IMR-90 (cell line): Measurements from ENCODE around the gene LGI2. TPM values are rescaled to one million over a fixed set of nuclear protein-coding genes. Genes with fewer than 3 reads are reported as not detected.

Experiments used
- ATAC-seq: fragments of 200-7000 bp; cut with Tn5 transposase; 2 replicates; pipeline ENCODE4 v1.9.1; 2020; ENCODE audit warnings: low read depth, mild to moderate bottlenecking, moderate library complexity
- Bru-seq: library from RNA; stranded (reverse); fragments of 400-500 nt; gene quantifications from one replicate; lab custom pipeline; 2021; lab: Mats Ljungman, UMichigan
- BruChase-seq, 2 experiments: library from RNA; stranded (reverse); fragments of 400-500 nt; gene quantifications; one replicate each; lab custom pipeline; 2021; lab: Mats Ljungman, UMichigan
- BruUV-seq: library from RNA; stranded (reverse); fragments of 400-500 nt; replicated peaks from 2 replicates; lab custom pipeline; 2021; lab: Mats Ljungman, UMichigan
- CTCF ChIA-PET: fragments of 300-600 bp; formaldehyde crosslinking; extraction: SDS; loops from one replicate; lab custom pipeline; 2021; ENCODE audit warnings: antibody characterized with exemption; lab: Yijun Ruan, JAX
- POLR2A ChIA-PET: fragments of 300-600 bp; sonication (Branson Sonifier 250); formaldehyde crosslinking; loops from one replicate; lab custom pipeline; 2022; ENCODE audit warnings: antibody characterized with exemption; ENCODE audit not compliant: unreplicated experiment; lab: Charles Lee
- DNase-seq: peaks from one replicate; pipeline ENCODE4 v3.0.0; 2013
- H2AFZ ChIP-seq: replicated peaks from 2 replicates; pipeline ENCODE3; 2013; ENCODE audit warnings: low read length, mild to moderate bottlenecking; ENCODE audit not compliant: poor library complexity
- H2AK5ac ChIP-seq: 2 replicates; pipeline ENCODE4 v1.6.1; 2013; ENCODE audit warnings: low read depth, low read length, inconsistent platforms
- H2AK9ac ChIP-seq: replicated peaks from 2 replicates; pipeline ENCODE3; 2013; ENCODE audit warnings: mild to moderate bottlenecking, low read depth, low read length, moderate library complexity; ENCODE audit not compliant: poor library complexity
- H2BK120ac ChIP-seq: 2 replicates; pipeline ENCODE4 v1.6.1; 2013; ENCODE audit warnings: low read depth, low read length, inconsistent platforms
- H2BK15ac ChIP-seq: 3 replicates; pipeline ENCODE4 v1.6.1; 2013; ENCODE audit warnings: low read depth, low read length, inconsistent platforms
- H2BK20ac ChIP-seq: 2 replicates; pipeline ENCODE4 v1.6.1; 2013; ENCODE audit warnings: low read depth, mild to moderate bottlenecking, inconsistent platforms, low read length, moderate library complexity
- H2BK5ac ChIP-seq: 2 replicates; pipeline ENCODE4 v1.6.1; 2013; ENCODE audit warnings: mild to moderate bottlenecking, low read depth, low read length, inconsistent platforms; ENCODE audit not compliant: poor library complexity, severe bottlenecking
- H3K14ac ChIP-seq: replicated peaks from 2 replicates; pipeline ENCODE4 v1.6.1; 2013; ENCODE audit warnings: low read depth, low read length, inconsistent platforms
- H3K18ac ChIP-seq: 2 replicates; pipeline ENCODE4 v1.6.1; 2013; ENCODE audit warnings: low read depth, low read length, control low read depth
- H3K23ac ChIP-seq: 2 replicates; pipeline ENCODE4 v1.6.1; 2013; ENCODE audit warnings: low read depth, low read length, inconsistent platforms
- H3K27ac ChIP-seq: 2 replicates; pipeline ENCODE4 v1.5.1; 2013; ENCODE audit warnings: mild to moderate bottlenecking, control low read depth, low read length; ENCODE audit not compliant: insufficient read depth
- H3K27me3 ChIP-seq: 2 replicates; pipeline ENCODE4 v1.6.1; 2013; ENCODE audit warnings: low read length; ENCODE audit not compliant: control insufficient read depth, insufficient read depth
- H3K36me3 ChIP-seq: 2 replicates; pipeline ENCODE4 v1.6.1; 2013; ENCODE audit warnings: low read length, mixed read lengths; ENCODE audit not compliant: control insufficient read depth, insufficient read depth
- H3K4ac ChIP-seq: 2 replicates; pipeline ENCODE4 v1.6.1; 2013; ENCODE audit warnings: low read depth, low read length, inconsistent platforms
- H3K4me1 ChIP-seq: 2 replicates; pipeline ENCODE4 v1.6.1; 2013; ENCODE audit warnings: low read length, mixed read lengths; ENCODE audit not compliant: control insufficient read depth, insufficient read depth
- H3K4me2 ChIP-seq: 2 replicates; pipeline ENCODE4 v1.6.1; 2013; ENCODE audit warnings: low read depth, mild to moderate bottlenecking, control low read depth, low read length, moderate library complexity
- H3K4me3 ChIP-seq: 2 replicates; pipeline ENCODE4 v1.5.1; 2013; ENCODE audit warnings: low read depth, mild to moderate bottlenecking, control low read depth, low read length, moderate library complexity; ENCODE audit not compliant: insufficient read depth
- H3K56ac ChIP-seq: 2 replicates; pipeline ENCODE4 v1.6.1; 2013; ENCODE audit warnings: low read length, inconsistent platforms; ENCODE audit not compliant: insufficient read depth; ENCODE audit errors: extremely low read depth
- H3K79me1 ChIP-seq, 2 experiments: 2 replicates each; pipeline ENCODE4 v1.6.1; 2013; ENCODE audit warnings: low read length in 2 of 2, inconsistent platforms in 1 of 2, low read depth in 1 of 2
- H3K9ac ChIP-seq: 2 replicates; pipeline ENCODE4 v1.6.1; 2013; ENCODE audit warnings: low read depth, low read length, control low read depth
- H3K9me1 ChIP-seq: 2 replicates; pipeline ENCODE4 v1.6.1; 2013; ENCODE audit warnings: low read length, inconsistent platforms; ENCODE audit not compliant: insufficient read depth
- H3K9me3 ChIP-seq: 2 replicates; pipeline ENCODE4 v1.6.1; 2013; ENCODE audit warnings: low read length; ENCODE audit not compliant: control insufficient read depth, insufficient read depth
- H4K20me1 ChIP-seq: 2 replicates; pipeline ENCODE4 v1.6.1; 2013; ENCODE audit warnings: low read length, inconsistent platforms; ENCODE audit not compliant: insufficient read depth
- H4K5ac ChIP-seq: 2 replicates; pipeline ENCODE4 v1.6.1; 2013; ENCODE audit warnings: mild to moderate bottlenecking, low read depth, low read length, control low read depth
- H4K8ac ChIP-seq, 2 experiments: 2 replicates each; pipeline ENCODE4 v1.6.1; 2013; ENCODE audit warnings: low read depth in 2 of 2, low read length in 2 of 2, control low read depth in 1 of 2, inconsistent platforms in 1 of 2
- H4K91ac ChIP-seq: 2 replicates; pipeline ENCODE4 v1.6.1; 2013; ENCODE audit warnings: low read depth, low read length, inconsistent platforms; ENCODE audit not compliant: insufficient read depth
- BHLHE40 ChIP-seq: fragments of 150-350 bp; IDR thresholded peaks from 2 replicates; pipeline ENCODE4 v1.6.1; 2016; ENCODE audit warnings: mild to moderate bottlenecking, low read depth, low read length
- CEBPB ChIP-seq: IDR thresholded peaks from 2 replicates; pipeline ENCODE4 v1.6.1; 2012; ENCODE audit warnings: low read depth, low read length, improper control_type of control experiment
- CHD1 ChIP-seq: IDR thresholded peaks from 2 replicates; pipeline ENCODE4 v1.6.1; 2012; ENCODE audit warnings: low read depth, low read length, improper control_type of control experiment
- CTCF ChIP-seq: conservative IDR thresholded peaks from 2 replicates; pipeline ENCODE4 v1.5.1; 2012; ENCODE audit warnings: mild to moderate bottlenecking, low read depth, low read length, improper control_type of control experiment
- ELK1 ChIP-seq: fragments of 150-350 bp; IDR thresholded peaks from 2 replicates; pipeline ENCODE4 v1.6.1; 2016; ENCODE audit warnings: low read depth, mild to moderate bottlenecking, low read length, moderate library complexity, borderline replicate concordance
- FOS ChIP-seq: fragments of 150-350 bp; IDR thresholded peaks from 2 replicates; pipeline ENCODE4 v1.6.1; 2016; ENCODE audit warnings: low read depth, low read length
- MAFK ChIP-seq: IDR thresholded peaks from 2 replicates; pipeline ENCODE4 v1.6.1; 2012; ENCODE audit warnings: low read depth, low read length, improper control_type of control experiment
- MAZ ChIP-seq: IDR thresholded peaks from 2 replicates; pipeline ENCODE4 v1.6.1; 2012; ENCODE audit warnings: low read depth, mild to moderate bottlenecking, low read length, improper control_type of control experiment, moderate library complexity, borderline replicate concordance
- NFE2L2 ChIP-seq: fragments of 150-350 bp; IDR thresholded peaks from 2 replicates; pipeline ENCODE4 v1.6.1; 2016; ENCODE audit warnings: low read depth, mild to moderate bottlenecking, low read length
- POLR2A ChIP-seq: IDR thresholded peaks from 2 replicates; pipeline ENCODE4 v1.6.1; 2012; ENCODE audit warnings: mild to moderate bottlenecking, low read depth, low read length
- RAD21 ChIP-seq: IDR thresholded peaks from 2 replicates; pipeline ENCODE4 v1.6.1; 2012; ENCODE audit warnings: low read length, improper control_type of control experiment
- RFX5 ChIP-seq: IDR thresholded peaks from 2 replicates; pipeline ENCODE4 v1.8.0; 2012; ENCODE audit warnings: low read depth, mild to moderate bottlenecking, low read length, moderate library complexity
- SMC3 ChIP-seq: fragments of 150-350 bp; IDR thresholded peaks from 2 replicates; pipeline ENCODE4 v1.6.1; 2016; ENCODE audit warnings: low read depth, mild to moderate bottlenecking, antibody characterized with exemption, low read length, moderate library complexity
- USF2 ChIP-seq: fragments of 150-350 bp; IDR thresholded peaks from 2 replicates; pipeline ENCODE4 v1.6.1; 2017; ENCODE audit warnings: mild to moderate bottlenecking, antibody characterized with exemption, low read length, low read depth
- whole genome bisulfite sequencing, 2 experiments: methylation state at CpG; one replicate each; pipeline versions ENCODE4 v1.1.5 to v1.1.7; 2013; ENCODE audit warnings: missing lambda C conversion rate in 2 of 2; ENCODE audit not compliant: insufficient read length in 1 of 2; ENCODE audit errors: extremely low coverage in 2 of 2; 5-methylcytosine and 5-hydroxymethylcytosine counted together
- dilution Hi-C: fragments of 300-500 bp; cut with HindIII; formaldehyde crosslinking; loops from one replicate; pipeline ENCODE4 v1.14.3; 2018; ENCODE audit warnings: low sequenced_read_pairs; ENCODE audit not compliant: unreplicated experiment
- in situ Hi-C: fragments of 300-500 bp; cut with MboI; formaldehyde crosslinking; loops from 3 replicates; pipeline ENCODE4 v1.14.3; 2019; ENCODE audit warnings: low sequenced_read_pairs, inconsistent platforms, mixed read lengths
- intact Hi-C: fragments of 100-400 bp; cut with micrococcal nuclease; formaldehyde crosslinking; loops from 2 replicates; pipeline ENCODE4 v1.10.0; 2022
- long read RNA-seq: library from polyadenylated mRNA; unstranded; transcript quantifications from one replicate; pipeline ENCODE4 v2.0.0, GENCODE V29; 2021; ENCODE audit not compliant: unreplicated experiment
- polyA plus RNA-seq, 3 experiments: library from polyadenylated mRNA; depleted of rRNA; stranded (reverse); fragments of >200 nt; gene quantifications; 2 replicates each; pipeline ENCODE4 v1.2.3, GENCODE V29; 2012; ENCODE audit warnings: low replicate concordance in 1 of 3
- total RNA-seq: library from RNA; depleted of rRNA; stranded (reverse); fragments of >200 nt; gene quantifications from 2 replicates; pipeline ENCODE4 v1.2.3, GENCODE V29; 2012; rRNA removed

LGI2 gene
- total RNA-seq (not detected in 2 replicates), polyA plus RNA-seq (2012; rRNA removed) (not detected in 2 replicates), Bru-seq, nascent RNA (not detected), BruChase-seq, experiment 1, labeled RNA remaining after a 6-hour chase (not detected), BruChase-seq, experiment 2, labeled RNA remaining after a 2-hour chase (percentile 3 among the genes with signal in this experiment)
- polyA plus RNA-seq (2012; cell fraction: cytosol; rRNA removed), result not detected in 2 replicates
- not detected in 2 replicates for polyA plus RNA-seq (2012; cell fraction: nucleus; rRNA removed; ENCODE audit: low replicate concordance)
- long read RNA-seq, result 0 reads

- no peak within 1 kb of the TSS for H2BK5ac ChIP-seq
- H3K4ac ChIP-seq, result no peak within 1 kb of the TSS
- dilution Hi-C loops (no loop called here), in situ Hi-C loops (no loop called here), intact Hi-C loops (loop anchor here (1.0 kb wide), 1 partner anchor 27 kb away; no protein-coding TSS in a partner anchor)
- peak within 1 kb of the TSS; percentile 71 for H3K4me2 ChIP-seq
- H4K8ac ChIP-seq, result no peak within 1 kb of the TSS
- 2% methylated on average over 23 of the region's 92 CpGs; no CpG with 5 or more reads in 1 of the 2 experiments for WGBS, 2 experiments
- H3K27me3 ChIP-seq, result peaks cover 57% of the 10 kb centered on the region
- H3K4me3 ChIP-seq, result peak within 1 kb of the TSS; percentile 31; the same call in 1 of the 2 replicates
- H3K9ac ChIP-seq, result no peak within 1 kb of the TSS
- BruUV-seq, result no TSS peak
- no peak within 1 kb of the TSS for H4K91ac ChIP-seq
- no peak within 1 kb of the TSS for H4K5ac ChIP-seq
- H3K79me1 ChIP-seq, result no peaks in the 10 kb centered on the region
- H3K9me1 ChIP-seq, result no peaks in the 10 kb centered on the region
- no peak within 1 kb of the TSS for H2BK20ac ChIP-seq
- H3K14ac ChIP-seq, result no peak within 1 kb of the TSS
- no peak for DNase-seq
- ChIA-PET CTCF (no interaction called here), POLR2A (no interaction called here)
- H3K27ac ChIP-seq, result no peak within 1 kb of the TSS
- H2BK120ac ChIP-seq, result no peak within 1 kb of the TSS
- H3K23ac ChIP-seq, result no peak within 1 kb of the TSS
- no peak within 1 kb of the TSS for H2BK15ac ChIP-seq
- peak within 1 kb of the TSS; percentile 9 for H2AFZ ChIP-seq
- no peak within 1 kb of the TSS for H2AK5ac ChIP-seq
- peak; percentile 86 for ATAC-seq
- no peaks in the 10 kb centered on the region for H3K36me3 ChIP-seq
- no peak within 1 kb of the TSS for H3K56ac ChIP-seq
- H2AK9ac ChIP-seq, result no peak within 1 kb of the TSS
- H4K20me1 ChIP-seq, result no peaks in the 10 kb centered on the region
- no peak within 1 kb of the TSS for H3K18ac ChIP-seq
- H3K9me3 ChIP-seq, result no peaks in the 10 kb centered on the region; the same call in 1 of the 2 replicates
- H3K4me1 ChIP-seq, result no peaks in the 10 kb centered on the region
- TF ChIP-seq CTCF (no peak), ELK1 (no peak), BHLHE40 (no peak), USF2 (no peak), RFX5 (no peak), MAFK (no peak), CEBPB (no peak), CHD1 (no peak), POLR2A (no peak), NFE2L2 (no peak), SMC3 (no peak), RAD21 (no peak), FOS (no peak), MAZ (no peak)
Observed at GRCh38 chr4:25030277-25031076, at the start of gene LGI2. Gene LGI2 (minus strand): TSS chr4:25030946. CDS start chr4:25030693, 253 bp downstream.
